Activated CD4-positive, alpha-beta T cell treated with anti-CD3 and anti-CD28 coated beads, Interleukin-10, Interleukin-2, amounts not matched to agents 100 ng/mL and 50 ng/mL, durations not matched to agents 16 hours and 8 hours (primary cell): ENCODE results near the gene DPYD.

Experiments used
- DNase-seq: peaks from one replicate; pipeline ENCODE4 v3.0.0-alpha.2; 2020

DPYD gene

DNA sequence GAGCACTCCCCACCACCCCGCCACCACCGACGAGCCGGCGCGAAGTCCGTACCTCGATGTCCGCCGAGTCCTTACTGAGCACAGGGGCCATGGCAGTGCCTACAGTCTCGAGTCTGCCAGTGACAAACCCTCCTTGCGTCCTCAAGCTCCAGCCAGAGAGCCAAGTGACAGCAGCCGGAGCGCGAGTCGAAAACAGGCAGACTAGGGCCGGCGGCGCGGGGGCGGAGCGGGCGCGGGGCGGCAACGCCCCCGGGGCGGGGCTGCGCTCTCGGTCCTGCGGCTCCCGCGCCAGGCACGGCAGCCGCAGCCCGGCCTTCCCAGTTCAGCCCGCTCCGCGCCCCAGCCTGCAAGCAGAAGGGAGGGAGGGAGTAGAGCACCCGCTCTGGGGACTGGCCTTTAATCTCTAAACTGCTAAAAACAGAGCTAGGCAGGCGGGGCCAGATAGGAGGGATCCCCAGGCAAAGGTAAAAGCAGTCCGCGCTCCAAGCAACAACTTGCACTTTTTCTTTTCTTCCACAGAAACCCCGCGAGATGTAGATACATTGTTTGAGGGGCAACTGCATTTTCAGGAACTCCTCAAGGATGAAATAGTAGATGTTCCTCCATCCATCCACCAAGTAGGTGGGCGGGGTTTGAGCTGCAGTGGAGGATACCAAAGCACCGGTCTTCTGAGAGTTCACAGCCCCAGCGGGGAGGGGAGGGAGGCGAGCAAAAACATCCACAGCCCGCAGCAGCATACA lies at the start of gene DPYD:
TSS of gene DPYD (minus strand) at position 203 of the 740 bp plus-strand sequence. CDS start at position 91, 112 bp downstream.
- DNase-seq = peak; percentile 88

DNA sequence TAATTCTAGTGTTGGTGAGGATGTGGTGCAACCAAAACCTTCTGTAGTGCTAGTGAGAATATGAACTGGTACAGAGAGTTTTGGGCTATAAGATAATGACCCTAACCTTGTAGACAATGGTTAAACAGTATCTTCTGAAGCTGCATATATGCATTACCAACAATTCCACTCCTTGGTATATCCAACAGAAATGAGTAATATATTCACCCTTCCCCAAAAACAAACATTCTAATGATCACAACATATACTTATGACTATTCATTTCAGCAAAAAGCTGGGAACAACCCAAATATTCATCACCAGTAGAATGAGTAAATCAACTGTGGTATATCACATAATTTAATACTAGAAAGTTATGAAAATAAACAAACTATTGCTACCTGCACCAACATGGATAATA lies 39.6 kb upstream of the DPYD start:
- no peak for DNase-seq

DNA sequence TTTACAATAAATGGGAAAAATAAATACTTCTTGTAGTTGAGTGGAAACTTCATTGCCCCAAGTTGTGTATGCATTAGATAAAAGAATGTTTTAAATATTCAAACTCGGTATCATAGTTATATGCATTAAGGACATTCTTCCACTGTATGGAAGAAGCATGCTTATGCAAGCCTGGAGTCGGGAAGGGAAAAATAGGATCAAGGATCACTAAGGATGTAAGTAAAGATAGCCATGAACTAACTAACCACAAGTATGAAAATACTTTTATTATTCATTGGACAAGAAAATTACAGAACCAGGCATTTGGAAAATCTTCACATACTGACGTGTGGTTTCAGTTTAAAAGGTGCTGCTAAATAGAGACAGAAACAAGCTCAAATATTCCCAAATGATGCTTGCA lies 26.9 kb upstream of the DPYD start:
- no peak for DNase-seq

DNA sequence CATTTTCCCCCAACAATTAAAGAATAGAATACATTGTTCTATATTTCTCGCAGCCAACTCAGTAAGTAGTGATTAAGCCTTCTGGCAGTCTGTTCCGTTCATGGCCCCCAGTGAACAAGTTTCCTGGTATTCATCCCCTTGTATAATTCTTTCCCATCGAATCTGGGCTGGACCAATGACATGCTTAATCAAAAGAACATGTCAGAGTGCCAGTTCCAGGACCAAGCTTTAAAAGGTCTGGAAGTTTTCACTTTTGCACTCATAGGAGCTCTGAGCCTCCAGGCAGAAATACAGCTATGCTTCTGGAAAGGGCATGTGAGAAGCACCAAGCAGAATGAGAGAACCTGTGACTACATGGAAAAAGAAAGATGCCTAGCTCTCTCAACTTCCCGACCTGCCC lies 22.5 kb upstream of the DPYD start:
- DNase-seq = no peak

DNA sequence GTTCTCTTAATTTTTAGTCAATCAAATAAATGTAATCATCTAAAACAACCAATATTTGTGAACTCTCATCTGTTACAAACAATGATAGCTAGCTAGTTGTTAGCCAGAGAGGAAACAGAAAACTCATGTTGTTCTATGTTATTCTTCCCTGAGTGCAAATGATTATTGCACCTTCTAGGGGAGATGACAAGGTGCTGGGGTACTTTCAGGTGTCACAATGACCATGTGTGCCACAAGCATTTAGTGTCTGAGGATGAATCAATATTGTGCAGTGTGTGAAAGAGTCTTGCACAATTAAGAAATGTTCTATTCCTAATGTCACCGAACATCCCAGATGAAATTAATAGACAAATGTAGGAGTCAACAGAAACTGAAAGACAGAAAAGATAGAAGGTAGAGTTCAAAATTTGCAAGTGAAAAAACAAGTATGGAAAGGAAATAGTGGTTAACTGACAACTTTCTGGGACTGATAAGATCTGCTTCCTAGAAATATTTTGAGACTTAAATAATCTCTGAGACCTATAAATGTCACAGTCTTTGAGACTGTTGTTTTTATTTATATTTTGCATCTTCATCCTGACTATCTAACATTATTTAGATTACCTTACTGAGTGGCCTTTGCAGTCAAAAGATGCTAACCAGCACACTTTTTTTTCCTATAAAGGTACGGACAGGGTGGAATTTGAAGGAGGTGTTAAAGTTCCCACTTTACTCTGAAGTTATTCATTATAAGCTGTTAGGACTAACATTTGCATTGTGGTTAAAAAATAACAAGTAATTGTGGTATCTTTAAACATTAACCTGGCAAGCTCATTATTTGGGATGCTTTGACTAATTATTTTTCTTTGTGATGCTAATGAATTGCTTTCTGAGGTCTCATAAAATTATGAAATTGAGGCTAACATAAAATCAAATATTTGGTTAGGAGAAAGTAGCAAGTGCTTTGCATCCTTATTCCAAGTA lies 21.6 kb upstream of the DPYD start:
- DNase-seq = peak; percentile 10

DNA sequence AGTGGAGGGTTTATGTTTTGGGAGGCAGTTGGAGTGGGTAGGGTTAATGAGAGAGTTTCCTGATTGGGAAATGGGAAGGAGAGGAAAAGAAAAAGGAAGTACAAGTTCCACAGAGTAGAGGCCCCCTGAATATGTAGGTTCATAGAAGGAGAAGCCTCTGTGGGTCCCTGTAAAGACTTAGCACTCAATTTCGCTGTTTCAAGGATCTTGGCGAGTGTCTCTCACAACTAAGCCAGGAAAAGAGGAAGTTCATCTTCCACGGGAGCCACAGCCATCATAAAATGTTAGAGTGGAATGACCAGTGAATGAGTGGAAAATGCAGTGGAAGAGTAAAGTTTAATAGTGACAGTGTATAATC lies 17.4 kb upstream of the DPYD start:
- no peak for DNase-seq

DNA sequence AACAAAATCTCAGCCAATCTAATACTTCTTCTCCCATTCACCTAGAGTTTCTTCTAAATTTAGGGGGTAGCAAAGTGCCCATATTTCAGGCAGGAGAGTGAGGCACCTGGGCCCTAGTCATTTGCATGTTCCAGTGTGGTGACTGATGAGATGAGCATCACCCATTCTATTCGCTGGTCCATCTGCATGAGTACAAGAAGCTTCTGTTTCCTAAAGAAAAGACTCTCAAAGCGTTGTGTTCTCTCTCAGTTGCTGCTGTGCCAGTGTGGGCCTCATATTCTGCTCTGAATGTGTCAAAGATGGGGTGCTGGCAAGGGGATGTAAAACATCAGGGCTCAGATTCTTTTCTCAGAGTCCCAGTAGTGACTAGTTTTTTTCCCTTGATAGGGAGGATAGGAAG lies 16.1 kb upstream of the DPYD start:
- DNase-seq = no peak

DNA sequence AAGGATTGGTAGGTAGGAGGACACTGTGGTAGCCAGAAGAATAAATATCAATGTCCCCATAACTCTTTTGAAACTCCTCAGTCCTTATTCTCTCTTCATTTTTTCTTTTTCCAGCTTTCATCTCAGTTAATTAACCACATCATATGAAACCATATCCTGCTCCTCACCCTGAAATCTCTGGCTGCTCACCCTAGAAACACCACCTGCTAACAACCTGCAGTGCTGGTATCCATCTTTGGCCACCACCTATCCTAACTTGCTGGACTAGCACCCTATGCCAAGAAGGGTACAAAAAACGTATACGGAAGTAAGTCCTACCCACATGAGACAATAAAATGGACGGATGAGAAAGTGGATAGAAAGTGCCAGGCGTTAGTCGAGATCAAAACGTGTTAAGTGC lies 13.7 kb upstream of the DPYD start:
- no peak for DNase-seq

DNA sequence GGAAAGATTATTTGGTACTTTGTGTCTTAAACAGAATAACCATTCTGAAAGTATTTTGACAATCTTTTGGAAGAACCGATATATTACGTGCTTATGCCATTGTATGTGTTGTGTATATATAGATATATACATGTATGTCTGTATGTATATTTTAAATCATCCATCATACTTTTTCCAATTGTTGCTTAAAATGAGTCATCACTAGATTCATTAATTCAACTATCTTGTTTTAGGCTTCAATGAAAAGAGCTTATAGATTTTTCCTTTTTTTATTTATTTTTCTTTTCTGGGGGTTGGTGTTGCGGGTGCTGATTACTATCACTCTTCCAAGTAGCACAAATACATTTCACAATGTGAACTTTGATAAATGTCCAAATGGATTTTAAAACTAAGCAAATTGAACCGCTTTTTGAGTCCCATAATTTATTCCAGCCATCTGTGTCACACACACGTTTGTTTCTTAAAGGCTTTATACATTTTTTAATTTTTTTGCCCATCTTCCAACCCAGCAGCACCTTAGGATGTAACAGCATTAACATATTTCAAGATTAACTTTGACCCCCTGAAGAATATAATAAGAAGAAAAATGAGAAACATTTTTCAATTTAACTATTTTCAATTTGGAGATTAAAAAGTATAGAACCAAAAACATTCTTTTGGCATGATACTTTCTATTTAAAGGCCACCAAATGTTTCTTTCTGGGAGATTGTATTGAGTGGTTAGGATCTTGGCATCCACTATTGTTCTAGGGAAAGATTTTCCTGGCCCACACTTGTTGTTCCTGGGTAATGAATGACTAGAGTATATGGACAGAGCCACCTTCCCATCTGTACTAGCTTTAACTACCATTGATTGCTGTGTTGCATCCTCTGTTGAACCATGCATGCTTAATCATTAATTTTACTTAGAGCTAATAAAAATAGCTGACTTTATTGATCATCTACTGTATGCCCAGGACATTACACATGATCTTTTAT lies 9.3 kb upstream of the DPYD start:
- no peak for DNase-seq

DNA sequence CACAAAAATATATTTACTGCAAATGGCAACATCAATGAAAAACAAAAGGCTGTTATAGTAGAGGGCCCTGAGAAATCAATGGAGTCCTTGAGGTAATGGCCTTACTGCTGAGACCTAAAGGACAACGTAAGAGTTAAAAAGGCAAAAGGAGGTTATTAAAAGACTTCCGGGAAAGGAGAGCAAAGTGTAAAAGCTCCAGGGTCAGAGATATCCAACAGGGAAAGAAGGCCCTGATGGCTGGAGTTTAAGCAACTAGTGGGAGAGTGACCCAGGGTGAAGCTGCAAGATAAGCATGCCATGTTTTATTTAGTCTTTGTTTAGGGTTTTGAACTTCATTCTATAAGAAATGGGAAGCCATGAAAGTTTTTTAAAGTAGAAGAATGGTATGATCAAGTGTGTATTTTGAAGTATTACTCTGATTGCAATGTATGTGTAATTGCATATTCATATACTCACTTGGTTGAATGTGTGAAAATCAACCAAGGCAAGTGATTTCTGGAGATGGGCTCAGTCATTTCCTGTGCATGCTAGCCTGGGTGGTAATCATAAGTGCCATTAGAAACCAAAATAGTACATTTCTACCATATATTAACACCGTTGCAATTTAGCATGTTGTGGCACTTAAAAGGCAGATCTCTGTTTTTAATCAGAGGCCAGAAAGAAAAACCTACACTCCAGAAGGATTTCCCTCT lies 5.3 kb upstream of the DPYD start:
- peak; percentile 60 for DNase-seq

DNA sequence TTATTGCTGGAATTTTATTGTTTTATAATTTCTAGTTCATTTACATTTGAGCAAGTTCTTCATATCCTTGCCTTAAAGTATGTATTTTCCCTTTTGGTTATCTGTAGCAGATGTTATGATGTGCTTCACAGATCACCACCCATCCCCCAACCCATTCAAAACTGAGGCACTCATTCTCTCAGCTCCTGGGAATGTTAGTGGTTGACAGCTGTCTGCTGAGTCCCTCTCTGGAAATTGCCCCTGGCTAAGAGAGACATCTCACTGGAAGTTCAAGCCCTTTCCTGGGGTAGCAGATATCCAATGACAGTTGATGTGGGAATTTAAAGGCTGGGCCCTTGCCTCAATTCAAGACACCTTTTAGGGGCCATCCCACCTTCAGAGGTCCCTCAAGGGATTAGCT lies 4.3 kb upstream of the DPYD start:
- no peak for DNase-seq

DNA sequence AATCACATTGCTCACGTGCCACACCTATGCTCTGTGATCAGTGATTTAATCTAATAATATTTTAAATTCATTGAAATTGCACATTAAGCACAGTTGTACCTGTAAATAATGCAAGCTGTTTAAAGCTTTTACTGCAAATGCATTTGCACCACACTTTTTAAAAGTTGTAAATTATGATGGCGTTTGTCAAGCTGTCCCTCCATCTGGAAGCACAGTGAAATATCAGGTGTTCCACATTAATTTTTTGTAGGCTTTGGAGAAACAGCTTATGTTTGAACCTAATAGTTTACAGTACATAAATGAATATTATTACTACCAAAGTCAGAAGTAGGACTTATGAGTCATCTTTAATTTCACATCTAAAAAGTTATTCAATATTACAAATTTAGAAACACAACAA lies 3.0 kb upstream of the DPYD start:
- no peak for DNase-seq

DNA sequence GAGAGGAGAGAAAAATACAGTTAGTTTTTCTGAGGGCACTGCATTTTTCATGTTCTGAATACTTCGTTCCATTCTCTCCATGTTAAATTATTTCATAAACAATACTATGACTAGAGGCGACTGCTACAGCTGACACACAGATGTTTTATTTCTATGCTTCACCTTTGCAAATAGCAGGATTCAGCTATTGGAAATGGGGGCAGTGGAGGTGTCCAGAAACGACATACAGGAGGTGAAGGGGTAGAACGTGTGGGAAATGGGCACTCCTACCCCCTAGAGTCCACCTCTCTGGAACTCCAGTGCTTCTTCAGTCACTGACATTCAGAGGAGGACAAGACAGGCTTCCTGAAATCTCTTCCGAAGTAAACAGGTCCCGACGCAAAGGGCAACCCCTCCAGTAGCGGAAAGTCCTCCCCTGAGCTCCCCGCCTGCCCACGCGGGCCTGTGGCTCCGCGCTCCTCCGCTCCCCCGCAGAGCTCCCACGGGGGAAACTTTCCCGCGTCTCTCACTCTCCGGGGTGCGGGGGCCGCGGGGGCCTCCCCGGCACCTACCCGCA lies 480 bp downstream of the DPYD start:
- no peak for DNase-seq

DNA sequence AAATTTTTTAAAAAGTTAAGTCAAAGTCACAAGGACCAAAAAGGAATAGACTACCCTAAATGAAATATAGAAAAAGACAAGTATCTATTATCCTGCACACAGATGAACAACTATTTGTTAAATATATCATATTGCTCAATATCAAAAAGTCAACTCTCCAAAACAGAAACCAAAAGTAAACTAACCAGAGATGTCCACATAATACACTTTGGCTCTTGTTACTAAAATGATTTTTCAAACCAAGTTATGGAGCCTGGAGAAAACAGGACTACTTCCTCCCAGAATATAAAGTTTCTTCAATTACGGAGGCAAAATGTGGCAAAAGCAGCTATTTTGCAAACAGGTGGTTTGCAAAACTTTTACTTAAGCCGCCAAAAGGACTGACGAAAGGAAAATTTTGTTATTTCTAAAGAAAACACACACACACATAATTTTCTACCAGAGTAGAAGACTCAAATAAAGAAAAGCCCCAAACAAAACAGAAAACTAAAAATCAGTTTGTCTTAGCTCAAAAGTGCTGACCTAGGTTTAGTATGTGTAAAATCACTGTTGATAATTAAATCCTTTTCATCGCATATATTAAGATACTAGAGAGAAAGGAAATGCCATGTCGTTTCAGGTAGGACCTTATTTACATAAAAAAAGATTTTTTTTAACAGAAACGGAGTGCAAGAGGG lies 1.1 kb downstream of the DPYD start:
- DNase-seq = no peak

DNA sequence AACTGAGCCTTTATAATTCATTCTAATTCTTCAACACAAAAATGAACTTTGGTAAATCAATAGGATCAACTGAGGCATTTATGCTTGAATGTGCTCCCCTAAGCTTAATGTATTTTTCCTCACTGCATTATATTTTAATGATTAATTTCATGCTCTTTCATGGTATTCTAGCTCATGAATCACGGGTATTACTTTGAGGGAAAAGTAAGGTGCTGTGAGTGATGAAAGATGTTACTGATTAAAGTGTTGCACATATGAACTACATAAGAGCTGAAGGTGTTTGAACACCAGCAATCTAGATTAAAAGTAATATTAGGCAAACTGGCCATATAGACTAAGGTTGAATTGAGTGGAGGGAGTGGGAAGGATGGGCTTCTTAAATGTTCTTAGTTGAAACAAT lies 1.9 kb downstream of the DPYD start:
- DNase-seq = no peak

DNA sequence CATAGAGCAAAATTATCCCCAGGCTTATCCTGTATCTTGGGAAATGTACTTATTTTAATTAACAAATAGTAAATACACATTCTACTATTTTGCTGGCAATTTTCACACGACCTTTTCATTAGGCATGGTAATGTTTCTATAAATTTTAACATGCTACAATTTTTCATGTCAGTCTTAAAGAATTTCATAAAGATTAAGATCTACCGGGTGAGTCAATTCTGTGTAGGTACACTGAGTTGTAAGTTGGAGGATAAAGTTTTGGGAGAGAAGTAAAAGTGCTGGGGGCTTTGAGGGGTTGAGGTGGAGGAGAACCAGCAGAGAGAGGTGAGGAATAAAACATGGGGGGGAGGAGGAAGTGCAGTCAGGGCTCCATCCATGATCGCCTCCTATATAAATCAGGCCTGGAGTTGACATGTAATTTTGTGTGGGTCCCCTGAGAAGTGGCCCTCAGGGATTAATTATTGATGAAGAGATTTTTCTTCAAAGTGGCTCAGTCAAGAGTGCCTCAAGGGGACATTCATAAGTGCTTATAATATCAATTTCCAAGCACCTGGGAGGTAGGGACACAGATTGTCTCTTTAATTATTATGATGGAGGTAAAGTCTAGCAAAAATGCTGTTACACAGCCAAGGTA lies 7.2 kb downstream of the DPYD start:
- no peak for DNase-seq

DNA sequence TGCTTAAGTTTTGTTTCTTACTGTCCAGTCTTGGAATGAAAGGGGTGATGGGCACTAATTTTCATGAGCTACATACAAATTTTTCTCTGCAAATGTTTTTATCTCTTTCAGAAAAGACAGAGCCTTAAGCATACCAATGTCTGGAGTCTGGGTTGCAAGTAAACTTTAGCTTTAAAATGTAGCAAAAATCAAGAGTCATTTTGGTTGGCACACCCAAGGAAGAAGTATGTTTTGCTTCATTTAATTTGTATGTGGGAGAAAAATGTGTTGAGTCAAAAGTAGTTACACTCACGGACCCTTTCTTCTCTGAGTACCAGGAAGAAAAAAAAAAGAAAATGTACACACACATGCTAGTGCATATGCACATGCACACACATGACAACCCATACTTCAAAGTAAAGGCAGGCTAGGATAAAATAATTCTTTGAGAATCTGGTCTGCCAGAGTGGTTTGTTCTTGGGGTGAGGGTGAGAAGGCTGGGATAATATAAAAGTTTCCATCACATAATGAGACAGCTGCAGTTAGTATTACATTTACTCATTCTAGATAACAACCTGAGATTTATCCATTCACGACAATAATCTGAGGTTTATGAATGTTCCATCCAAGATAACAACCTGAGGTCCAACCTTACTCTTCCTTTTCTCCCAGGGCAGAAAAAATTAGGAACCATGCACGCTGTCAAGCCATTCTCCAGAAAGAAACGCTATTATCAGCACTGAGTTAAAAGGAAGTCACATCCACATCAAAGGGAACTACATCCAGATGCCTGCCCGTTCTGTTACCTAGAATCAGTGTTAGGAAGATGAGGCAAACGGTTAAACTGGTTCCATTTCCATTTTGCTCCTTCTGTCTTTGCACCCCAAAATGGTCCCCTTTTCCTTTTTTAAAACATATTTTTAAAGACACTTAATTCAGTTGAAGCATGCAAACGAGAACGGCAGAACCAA lies 9.3 kb downstream of the DPYD start:
- no peak for DNase-seq

DNA sequence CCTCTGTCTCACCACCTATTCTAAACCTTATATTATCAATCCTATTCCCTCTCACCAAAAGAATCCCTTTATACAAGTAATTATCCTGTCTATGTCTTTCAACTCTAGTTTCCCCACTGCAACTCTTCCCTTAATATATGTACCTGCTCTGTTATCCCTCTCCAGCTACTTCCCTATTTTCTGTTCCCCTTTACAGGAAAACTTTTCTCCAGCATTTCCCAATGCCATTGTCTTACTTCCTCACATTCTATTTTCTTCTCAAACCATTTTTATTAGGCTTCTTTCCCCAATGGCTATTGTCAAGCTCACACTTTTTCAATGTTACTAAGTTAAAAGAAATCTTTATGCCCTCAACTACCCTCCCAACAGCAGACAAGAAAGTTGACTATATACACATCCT lies 11.6 kb downstream of the DPYD start:
- no peak for DNase-seq

DNA sequence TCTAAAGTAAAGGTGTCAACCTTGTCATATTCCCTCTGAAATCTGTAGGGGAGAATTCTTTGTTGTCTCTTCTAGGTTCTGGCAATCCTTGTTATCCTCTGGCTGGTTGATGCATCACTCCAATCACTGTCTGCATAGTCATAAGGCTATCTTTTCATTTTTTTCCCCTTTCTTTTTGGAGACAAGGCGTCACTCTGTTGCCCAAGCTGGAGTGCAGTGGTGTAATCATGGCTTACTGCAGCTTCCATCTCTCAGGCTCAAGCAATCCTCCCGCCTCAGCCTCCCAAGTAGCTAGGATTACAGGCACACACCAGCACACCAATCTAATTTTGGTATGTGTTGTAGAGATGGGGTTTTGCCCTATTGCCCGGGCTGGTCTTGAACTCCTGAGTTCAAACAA lies 12.9 kb downstream of the DPYD start:
- DNase-seq = no peak
